ENCODE results near the gene SKIC2.
"Not testable (repeated sequence)": the region's sequence is repeated elsewhere in the genome, so short reads cannot be mapped to it uniquely, and the experiment has no call there.

Gene SKIC2

GRCh38 chr6:31958741-31959739, at the start of gene SKIC2, which contains the start of gene NELFE:
Gene SKIC2 (plus strand): TSS chr6:31959175. CDS start chr6:31959193, 18 bp downstream.
Gene NELFE (minus strand): TSS chr6:31958971. CDS start chr6:31958446, 525 bp downstream.
- H3K27ac Mint-ChIP-seq: peak within 1 kb of the TSS; percentile 98
- peak within 1 kb of the TSS; percentile 90 for H3K4me3 Mint-ChIP-seq
- H3K9me3 Mint-ChIP-seq: no peaks in the 10 kb centered on the region
- peaks cover 55% of the 10 kb centered on the region for H3K36me3 Mint-ChIP-seq (ENCODE audit: low read depth)
- peaks cover 29% of the 10 kb centered on the region for H3K4me1 Mint-ChIP-seq (ENCODE audit: low read depth)
- no peaks in the 10 kb centered on the region for H3K27me3 Mint-ChIP-seq (ENCODE audit: low read depth)

GRCh38 chr6:31909298-31909697, 49.7 kb upstream of the SKIC2 start:
- H3K36me3 Mint-ChIP-seq (ENCODE audit: low read depth); H3K27me3 Mint-ChIP-seq (ENCODE audit: low read depth); H3K27ac Mint-ChIP-seq; H3K9me3 Mint-ChIP-seq; H3K4me3 Mint-ChIP-seq: not testable (repeated sequence)
- peaks cover 11% of the 10 kb centered on the region for H3K4me1 Mint-ChIP-seq (ENCODE audit: low read depth)

GRCh38 chr6:31911826-31912585, 47.0 kb upstream of the SKIC2 start:
- Mint-ChIP-seq H3K4me3 (no peak overlapping the region), H3K36me3 (ENCODE audit: low read depth) (no peaks in the 10 kb centered on the region), H3K27ac (peak overlapping the region; percentile 15), H3K4me1 (ENCODE audit: low read depth) (peaks cover 5% of the 10 kb centered on the region), H3K9me3 (no peaks in the 10 kb centered on the region), H3K27me3 (ENCODE audit: low read depth) (peaks cover 5% of the 10 kb centered on the region)

GRCh38 chr6:31915351-31915750, 43.6 kb upstream of the SKIC2 start:
- Mint-ChIP-seq H3K4me3 (no peak overlapping the region), H3K27me3 (ENCODE audit: low read depth) (peaks cover 5% of the 10 kb centered on the region), H3K27ac (no peak overlapping the region), H3K4me1 (ENCODE audit: low read depth) (peaks cover 3% of the 10 kb centered on the region), H3K36me3 (ENCODE audit: low read depth) (no peaks in the 10 kb centered on the region), H3K9me3 (no peaks in the 10 kb centered on the region)

GRCh38 chr6:31915756-31916155, 43.2 kb upstream of the SKIC2 start:
- no peaks in the 10 kb centered on the region for H3K36me3 Mint-ChIP-seq (ENCODE audit: low read depth)
- no peak overlapping the region for H3K4me3 Mint-ChIP-seq
- H3K4me1 Mint-ChIP-seq (ENCODE audit: low read depth): peaks cover 3% of the 10 kb centered on the region
- H3K9me3 Mint-ChIP-seq: no peaks in the 10 kb centered on the region
- H3K27ac Mint-ChIP-seq: no peak overlapping the region
- H3K27me3 Mint-ChIP-seq (ENCODE audit: low read depth): peaks cover 5% of the 10 kb centered on the region

- Mint-ChIP-seq H3K36me3 (ENCODE audit: low read depth) (no peaks in the 10 kb centered on the region), H3K27ac (no peak overlapping the region), H3K4me1 (ENCODE audit: low read depth) (no peaks in the 10 kb centered on the region), H3K9me3 (no peaks in the 10 kb centered on the region), H3K4me3 (no peak overlapping the region), H3K27me3 (ENCODE audit: low read depth) (peaks cover 5% of the 10 kb centered on the region)
Observed at GRCh38 chr6:31918069-31918720, 40.8 kb upstream of the SKIC2 start.

- no peaks in the 10 kb centered on the region for H3K4me1 Mint-ChIP-seq (ENCODE audit: low read depth)
- H3K27me3 Mint-ChIP-seq (ENCODE audit: low read depth): peaks cover 5% of the 10 kb centered on the region
- H3K36me3 Mint-ChIP-seq (ENCODE audit: low read depth): no peaks in the 10 kb centered on the region
- H3K27ac Mint-ChIP-seq: no peak overlapping the region
- H3K4me3 Mint-ChIP-seq: no peak overlapping the region
- H3K9me3 Mint-ChIP-seq: no peaks in the 10 kb centered on the region
Observed at GRCh38 chr6:31919624-31920303, 39.2 kb upstream of the SKIC2 start.

- no peak overlapping the region for H3K27ac Mint-ChIP-seq
- H3K4me3 Mint-ChIP-seq: no peak overlapping the region
- no peaks in the 10 kb centered on the region for H3K36me3 Mint-ChIP-seq (ENCODE audit: low read depth)
- no peaks in the 10 kb centered on the region for H3K9me3 Mint-ChIP-seq
- H3K4me1 Mint-ChIP-seq (ENCODE audit: low read depth): no peaks in the 10 kb centered on the region
- H3K27me3 Mint-ChIP-seq (ENCODE audit: low read depth): peaks cover 3% of the 10 kb centered on the region
Observed at GRCh38 chr6:31920811-31921210, 38.2 kb upstream of the SKIC2 start.

GRCh38 chr6:31922942-31923341, 36.0 kb upstream of the SKIC2 start:
- H3K36me3 Mint-ChIP-seq (ENCODE audit: low read depth): no peaks in the 10 kb centered on the region
- H3K9me3 Mint-ChIP-seq: no peaks in the 10 kb centered on the region
- no peak overlapping the region for H3K4me3 Mint-ChIP-seq
- no peaks in the 10 kb centered on the region for H3K27me3 Mint-ChIP-seq (ENCODE audit: low read depth)
- no peaks in the 10 kb centered on the region for H3K4me1 Mint-ChIP-seq (ENCODE audit: low read depth)
- H3K27ac Mint-ChIP-seq: no peak overlapping the region

- no peak within 1 kb of the TSS for H3K4me3 Mint-ChIP-seq
- H3K27me3 Mint-ChIP-seq (ENCODE audit: low read depth): no peaks in the 10 kb centered on the region
- no peak within 1 kb of the TSS for H3K27ac Mint-ChIP-seq
- no peaks in the 10 kb centered on the region for H3K36me3 Mint-ChIP-seq (ENCODE audit: low read depth)
- H3K9me3 Mint-ChIP-seq: no peaks in the 10 kb centered on the region
- no peaks in the 10 kb centered on the region for H3K4me1 Mint-ChIP-seq (ENCODE audit: low read depth)
Observed at GRCh38 chr6:31927242-31927862, 31.6 kb upstream of the SKIC2 start, which contains the start of gene C2. Gene C2 (plus strand): TSS chr6:31927717. CDS start chr6:31927753, 36 bp downstream.

GRCh38 chr6:31927863-31928671, 30.9 kb upstream of the SKIC2 start:
- Mint-ChIP-seq H3K4me3 (no peak overlapping the region), H3K9me3 (no peaks in the 10 kb centered on the region)

GRCh38 chr6:31928672-31928939, 30.4 kb upstream of the SKIC2 start:
- Mint-ChIP-seq H3K9me3 (no peaks in the 10 kb centered on the region), H3K4me1 (ENCODE audit: low read depth) (no peaks in the 10 kb centered on the region), H3K36me3 (ENCODE audit: low read depth) (no peaks in the 10 kb centered on the region), H3K4me3 (no peak overlapping the region), H3K27me3 (ENCODE audit: low read depth) (no peaks in the 10 kb centered on the region), H3K27ac (no peak overlapping the region)

More at GRCh38 chr6:31927863-31928671, 30.9 kb upstream of the SKIC2 start:
- Mint-ChIP-seq H3K36me3 (ENCODE audit: low read depth) (no peaks in the 10 kb centered on the region), H3K27ac (no peak overlapping the region), H3K27me3 (ENCODE audit: low read depth) (no peaks in the 10 kb centered on the region), H3K4me1 (ENCODE audit: low read depth) (no peaks in the 10 kb centered on the region)

GRCh38 chr6:31930962-31931361, 28.0 kb upstream of the SKIC2 start:
- no peaks in the 10 kb centered on the region for H3K36me3 Mint-ChIP-seq (ENCODE audit: low read depth)
- no peak overlapping the region for H3K27ac Mint-ChIP-seq
- no peaks in the 10 kb centered on the region for H3K9me3 Mint-ChIP-seq
- H3K4me3 Mint-ChIP-seq: no peak overlapping the region
- H3K4me1 Mint-ChIP-seq (ENCODE audit: low read depth): no peaks in the 10 kb centered on the region
- H3K27me3 Mint-ChIP-seq (ENCODE audit: low read depth): peaks cover 3% of the 10 kb centered on the region
